Mammary epithelial cell (primary cell): ENCODE results near the gene RHBDL3.

Source experiments
- CTCF ChIP-seq, 2 donors: IDR thresholded peaks in 1 of 2; conservative IDR thresholded peaks in 1 of 2; 2 replicates each; pipeline ENCODE4 v1.5.1; 2011 to 2012; ENCODE audit warnings: inconsistent platforms in 2 of 2, low read length in 2 of 2, mild to moderate bottlenecking in 2 of 2, control low read depth in 1 of 2, low read depth in 1 of 2; ENCODE audit not compliant: insufficient read depth in 1 of 2; ENCODE audit errors: extremely low read depth in 1 of 2
- EZH2 ChIP-seq: IDR thresholded peaks from 2 replicates; pipeline ENCODE4 v1.6.1; 2012; ENCODE audit warnings: low read length, inconsistent platforms, borderline replicate concordance

DNA sequence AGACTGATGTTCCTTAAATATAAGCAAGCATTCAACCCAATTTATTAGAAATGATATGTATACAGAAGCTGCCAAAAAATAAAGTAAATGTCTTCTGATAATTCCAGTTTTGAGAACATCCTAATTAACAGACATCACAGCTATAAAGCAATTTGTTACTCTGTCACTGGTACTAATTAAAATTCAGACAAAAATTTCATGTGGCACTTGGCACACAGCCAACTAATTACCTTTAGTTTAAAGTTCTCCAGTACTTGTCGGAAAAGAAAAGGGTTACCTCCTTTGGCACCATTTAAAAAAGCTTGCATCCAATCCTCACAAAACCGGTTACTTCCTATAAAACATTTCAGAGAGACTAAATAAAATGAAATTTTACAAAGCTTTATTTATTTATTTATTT, 67.6 kb downstream of the RHBDL3 start:
- no peak for TF ChIP-seq CTCF (conservative IDR thresholded peaks at IDR 0.05 in 1 of 2, IDR thresholded peaks at IDR 0.05 in 1 of 2; ENCODE audit: extremely low read depth in 1 of 2, insufficient read depth in 1 of 2, low read depth in 1 of 2, low read length in 2 of 2)
- TF ChIP-seq EZH2 = no peak
